ENCODE data around the gene SNORC.
A peak's percentile ranks its signal among the peaks of the same experiment; 100 is the strongest.
"Not testable (repeated sequence)": the region's sequence is repeated elsewhere in the genome, so short reads cannot be mapped to it uniquely, and the experiment has no call there.

SNORC gene

DNA sequence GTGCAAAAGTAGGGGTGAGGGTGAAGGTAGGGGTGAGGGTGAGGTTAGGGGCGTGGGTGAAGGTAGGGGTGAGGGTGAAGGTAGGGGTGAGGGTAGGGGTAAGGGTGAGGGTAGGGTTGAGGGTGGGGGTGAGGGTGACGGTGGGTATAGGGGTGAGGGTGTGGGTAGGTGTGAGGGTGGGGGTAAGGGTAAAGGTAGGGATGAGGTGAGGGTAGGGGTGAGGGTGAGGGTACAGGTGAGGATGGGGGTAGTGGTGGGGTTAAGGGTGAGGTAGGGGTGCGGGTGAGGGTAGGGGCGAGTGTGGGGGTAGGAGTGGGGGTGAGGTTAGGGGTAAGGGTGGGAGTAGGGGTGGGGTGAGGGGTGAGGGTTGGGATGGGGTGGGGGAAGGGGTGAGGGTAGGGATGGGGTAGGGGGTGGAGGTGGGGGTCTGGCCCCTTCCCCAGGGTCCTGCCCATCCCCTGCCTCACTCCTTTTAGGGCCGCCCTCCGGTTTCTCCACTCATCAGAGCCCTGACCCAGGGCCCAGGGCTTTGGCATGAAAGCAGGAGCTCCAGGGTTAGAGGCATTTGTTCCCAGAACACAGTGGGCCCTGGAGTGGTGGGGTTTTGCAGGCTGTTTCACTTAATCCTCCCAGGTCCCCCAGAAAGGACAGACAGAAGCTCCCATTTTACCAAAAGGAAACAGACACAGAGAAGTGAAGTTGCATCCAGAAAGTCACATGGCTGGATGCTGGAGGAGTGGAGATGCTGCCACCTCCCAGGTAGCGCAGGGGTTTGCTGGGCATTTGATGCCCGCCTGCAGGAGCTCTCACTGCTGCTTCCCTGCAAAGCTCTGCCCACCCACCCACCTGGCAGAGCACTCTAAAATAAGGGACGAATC, 26.9 kb downstream of the SNORC start:
- DNase-seq (ENCODE audit: low read depth, low spot score): no peak

DNA sequence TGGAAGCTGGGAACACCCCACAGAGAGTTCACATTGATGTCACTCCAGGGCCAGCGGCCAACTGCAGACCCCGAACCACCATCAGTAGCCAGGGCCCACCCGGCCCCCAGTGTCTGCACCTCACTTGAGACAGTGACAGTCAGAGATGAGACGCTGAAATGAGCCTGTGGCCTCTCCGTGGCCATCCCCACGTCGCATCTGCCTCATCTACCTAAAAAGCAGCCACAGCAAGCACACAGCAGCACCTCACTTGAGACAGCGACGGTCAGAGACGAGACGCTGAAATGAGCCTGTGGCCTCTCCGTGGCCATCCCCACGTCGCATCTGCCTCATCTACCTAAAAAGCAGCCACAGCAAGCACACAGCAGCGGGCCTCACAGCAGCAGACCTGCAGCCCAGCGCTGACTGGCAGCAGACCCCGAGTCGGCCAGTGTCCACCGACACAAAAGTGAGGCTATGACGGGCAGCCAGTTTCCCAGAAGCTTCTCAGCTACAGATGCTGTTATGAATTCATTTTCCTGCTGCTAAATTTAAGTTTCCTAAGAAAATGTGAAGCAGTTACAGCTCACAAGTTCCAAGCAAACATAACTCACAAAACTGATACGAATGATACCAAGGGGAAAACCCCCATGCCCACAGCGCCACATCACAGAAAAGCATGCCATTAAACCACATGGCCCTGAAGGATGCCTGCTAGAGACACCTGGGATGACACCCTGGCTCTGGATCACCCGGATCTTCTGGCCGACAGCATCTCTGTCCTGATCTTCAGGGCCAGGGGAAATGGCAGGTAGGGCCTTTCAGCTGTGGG, 27.7 kb downstream of the SNORC start:
- no peak for DNase-seq (ENCODE audit: low read depth, low spot score)

DNA sequence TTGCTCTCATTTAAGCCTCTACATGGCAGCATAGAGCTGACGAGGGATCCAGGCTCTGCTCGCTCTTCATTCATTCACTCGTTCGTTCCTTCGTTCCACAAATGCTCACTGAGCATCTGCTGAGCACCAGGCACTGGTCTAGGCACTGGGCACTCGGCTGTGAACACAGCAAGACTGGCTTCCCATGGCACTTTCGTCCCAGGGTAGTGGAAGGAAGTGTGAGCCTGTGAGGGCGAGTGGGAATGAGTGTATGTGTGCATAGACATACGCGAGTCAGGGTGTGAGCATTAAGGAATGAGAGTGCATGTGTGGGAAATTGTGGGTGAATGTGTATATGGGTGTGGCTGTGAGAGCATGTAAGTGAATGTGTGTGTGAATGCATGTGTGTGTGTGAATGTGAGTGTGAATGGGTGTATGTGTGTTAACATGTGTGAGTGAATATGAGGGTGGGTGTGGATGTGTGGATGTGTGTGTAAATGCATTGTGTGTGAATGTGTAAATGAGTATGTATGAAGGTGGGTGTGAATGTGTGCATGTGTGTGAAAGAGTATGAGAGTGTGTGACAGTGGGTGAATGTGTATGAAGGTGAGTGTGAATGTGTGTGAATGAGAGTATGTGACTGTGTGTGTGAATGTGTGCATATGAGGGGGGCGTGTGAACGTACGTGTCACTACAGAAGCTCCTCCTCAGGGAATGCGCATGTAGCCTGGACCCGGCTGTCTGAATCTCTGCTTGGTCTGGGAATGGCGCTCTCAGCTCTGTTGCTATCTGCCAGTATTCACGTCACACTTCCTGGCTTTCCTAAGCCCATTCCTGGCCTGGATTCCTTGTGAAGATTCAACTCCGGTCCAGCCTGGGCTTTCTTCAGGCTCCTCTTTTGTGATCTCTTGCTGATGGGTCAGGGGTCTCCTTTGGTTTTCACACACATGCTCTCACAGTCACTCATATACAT, 28.8 kb downstream of the SNORC start:
- DNase-seq (ENCODE audit: low read depth, low spot score): no peak

- DNase-seq (ENCODE audit: low read depth, low spot score): no peak
Measured at GRCh38 chr2:232900811-232901735, 31.0 kb downstream of the SNORC start.

DNA sequence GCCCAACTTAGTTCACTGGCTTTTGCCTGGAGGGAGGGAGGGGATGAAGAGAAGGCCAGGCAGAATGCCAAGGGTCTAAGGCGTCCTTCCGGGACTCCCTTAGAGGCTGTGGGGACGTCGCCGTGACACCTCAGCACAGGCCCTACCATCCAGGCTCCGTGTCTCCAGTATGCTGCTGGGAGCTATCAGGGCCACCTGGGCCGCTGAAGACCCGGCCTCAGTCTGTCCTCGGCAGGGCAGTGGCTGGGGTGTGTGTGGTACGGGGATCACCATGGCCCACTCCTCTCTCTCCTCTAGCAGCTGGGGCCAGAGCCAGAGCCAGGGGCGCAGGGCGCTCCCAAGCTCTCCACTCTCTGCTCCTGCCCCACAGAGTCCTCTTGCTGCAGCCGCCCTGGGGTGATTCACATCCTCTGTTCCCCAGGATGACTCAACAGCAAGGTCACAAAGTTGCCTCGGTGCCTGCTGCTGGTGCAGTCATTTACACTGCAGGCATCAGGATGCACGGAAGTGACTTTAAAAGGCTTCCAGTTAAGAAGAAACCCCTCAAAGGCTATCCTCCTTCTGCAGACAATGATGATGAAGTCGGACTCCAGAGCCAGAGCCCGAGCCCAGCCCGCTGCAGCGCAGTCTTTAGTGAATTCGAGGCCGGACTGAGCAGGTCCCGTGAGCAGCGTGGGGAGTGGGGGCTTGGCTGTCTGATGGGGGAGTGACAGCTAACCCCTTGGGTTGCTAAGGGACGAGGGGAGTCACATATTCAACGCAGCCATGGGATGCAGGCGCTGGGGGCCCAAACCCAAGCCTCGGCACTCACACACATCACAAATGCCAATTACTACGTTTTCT, 31.9 kb downstream of the SNORC start:
- DNase-seq (ENCODE audit: low read depth, low spot score): peak; percentile 80

DNA sequence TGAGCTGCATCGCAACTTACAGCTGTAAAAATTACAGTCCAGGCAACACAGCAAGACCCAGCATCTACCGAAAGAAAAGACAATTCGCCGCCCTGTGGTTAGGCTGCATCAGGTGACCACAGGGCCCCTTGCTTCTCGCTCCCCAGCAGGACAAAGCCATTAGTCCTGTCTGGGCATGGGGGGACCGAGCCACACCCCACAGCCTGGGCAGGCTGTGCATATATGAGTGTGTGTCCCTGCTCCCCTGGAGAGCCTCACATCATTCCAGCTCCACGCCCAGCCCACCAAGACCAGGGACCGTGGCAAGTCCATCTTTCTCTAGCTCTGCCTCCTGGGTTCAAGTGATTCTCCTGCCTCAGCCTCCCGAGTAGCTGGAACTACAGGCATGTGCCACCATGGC, 33.9 kb downstream of the SNORC start:
- no peak for DNase-seq (ENCODE audit: low read depth, low spot score)

DNA sequence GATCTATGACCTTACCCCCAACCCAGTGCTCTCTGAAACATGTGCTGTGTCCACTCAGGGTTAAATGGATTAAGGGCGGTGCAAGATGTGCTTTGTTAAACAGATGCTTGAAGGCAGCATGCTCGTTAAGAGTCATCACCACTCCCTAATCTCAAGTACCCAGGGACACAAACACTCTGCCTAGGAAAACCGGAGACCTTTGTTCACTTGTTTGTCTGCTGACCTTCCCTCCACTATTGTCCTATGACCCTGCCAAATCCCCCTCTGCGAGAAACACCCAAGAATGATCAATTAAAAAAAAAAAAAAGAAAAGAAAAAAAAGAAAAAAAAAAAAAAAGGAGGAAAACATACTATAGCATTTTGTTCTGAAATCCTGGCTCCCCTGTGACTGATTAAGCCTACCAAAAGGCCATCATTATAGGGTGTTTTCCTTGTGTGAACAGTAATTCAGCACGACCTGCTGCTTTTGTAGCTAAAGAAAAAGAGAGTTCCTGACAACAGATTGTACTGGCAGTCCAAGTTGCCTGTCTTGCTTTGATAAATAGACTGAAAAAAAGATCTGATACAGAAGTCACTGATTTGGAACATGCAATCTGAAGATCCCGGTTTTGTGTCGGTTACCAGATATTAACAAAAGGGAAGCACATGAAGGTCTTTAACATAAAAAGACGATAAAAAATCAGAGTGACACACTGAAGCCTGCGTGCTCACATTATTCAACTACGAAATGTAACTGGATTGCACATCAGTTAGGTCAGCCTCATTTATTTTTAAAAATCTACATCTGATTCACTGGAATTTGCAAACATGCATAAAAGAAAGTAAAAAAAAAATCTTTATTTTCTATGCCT, 37.0 kb downstream of the SNORC start:
- not testable (repeated sequence) for DNase-seq (ENCODE audit: low read depth, low spot score)

DNA sequence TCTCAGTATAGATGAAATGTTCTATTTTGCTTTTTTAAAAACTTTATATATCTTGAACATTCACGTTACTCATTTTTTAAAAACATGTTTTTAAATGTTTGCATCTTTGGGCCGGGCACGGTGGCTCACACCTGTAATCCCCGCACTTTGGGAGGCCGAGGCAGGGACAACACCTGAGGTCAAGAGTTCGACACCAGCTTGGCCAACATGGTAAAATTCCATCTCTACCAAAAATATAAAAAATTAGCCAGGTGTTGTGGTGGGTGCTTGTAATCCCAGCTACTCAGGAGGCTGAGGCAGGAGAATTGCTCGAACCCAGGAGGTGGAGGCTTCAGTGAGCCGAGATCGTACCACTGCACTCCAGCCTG, 37.6 kb downstream of the SNORC start:
- DNase-seq (ENCODE audit: low read depth, low spot score): not testable (repeated sequence)

DNA sequence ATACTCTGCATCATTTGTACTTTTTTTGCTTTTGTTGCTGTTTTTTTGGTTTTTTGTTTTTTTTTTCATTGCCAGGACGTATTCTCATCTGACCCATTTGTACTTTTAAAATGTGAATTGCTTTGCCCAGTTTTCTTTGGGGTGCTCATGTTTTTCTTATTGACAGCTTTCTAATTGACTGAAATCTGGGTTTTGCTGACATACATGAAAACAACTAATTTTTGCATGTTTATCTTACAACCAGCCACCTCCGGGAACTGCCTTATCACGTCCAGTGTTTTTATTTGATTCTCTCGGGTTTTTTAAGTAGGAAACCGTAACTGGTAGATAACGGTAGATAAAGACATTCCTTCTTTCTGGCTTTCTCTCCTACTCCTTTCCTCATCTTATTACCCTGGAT, 38.6 kb downstream of the SNORC start:
- DNase-seq (ENCODE audit: low read depth, low spot score): no peak

DNA sequence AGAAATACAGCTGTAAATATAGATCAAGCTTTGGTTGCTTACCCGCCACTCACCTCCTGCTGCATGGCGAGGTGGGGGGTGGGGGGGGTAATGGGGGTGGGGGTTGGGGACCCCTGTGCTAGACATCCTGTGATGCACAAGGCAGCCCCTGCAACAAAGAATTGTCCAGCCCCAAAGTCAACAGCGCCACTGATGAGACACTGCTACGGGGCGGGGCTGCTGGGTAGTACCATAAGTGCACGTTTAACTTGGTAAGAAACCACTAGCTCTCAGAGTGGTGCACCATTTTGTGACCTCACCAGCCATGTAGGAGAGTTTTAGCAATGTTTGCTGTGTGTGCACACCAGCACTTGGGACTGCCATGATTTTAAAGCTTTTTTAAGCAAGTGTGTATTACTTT, 40.3 kb downstream of the SNORC start:
- DNase-seq (ENCODE audit: low read depth, low spot score): no peak

GRCh38 chr2:232911712-232912277, 41.7 kb downstream of the SNORC start:
- no peak for DNase-seq (ENCODE audit: low read depth, low spot score)

- no peak for DNase-seq (ENCODE audit: low read depth, low spot score)
Measured at GRCh38 chr2:232913903-232914302, 43.8 kb downstream of the SNORC start.

- DNase-seq (ENCODE audit: low read depth, low spot score): no peak
Measured at GRCh38 chr2:232919141-232919540, 49.1 kb downstream of the SNORC start.

GRCh38 chr2:232920055-232920454, 50.0 kb downstream of the SNORC start:
- no peak for DNase-seq (ENCODE audit: low read depth, low spot score)

- DNase-seq (ENCODE audit: low read depth, low spot score): no peak
Measured at GRCh38 chr2:232920760-232921159, 50.7 kb downstream of the SNORC start.

- no peak for DNase-seq (ENCODE audit: low read depth, low spot score)
Measured at GRCh38 chr2:232924433-232924832, 54.4 kb downstream of the SNORC start.

GRCh38 chr2:232925153-232925820, 55.2 kb downstream of the SNORC start:
- no peak for DNase-seq (ENCODE audit: low read depth, low spot score)

DNA sequence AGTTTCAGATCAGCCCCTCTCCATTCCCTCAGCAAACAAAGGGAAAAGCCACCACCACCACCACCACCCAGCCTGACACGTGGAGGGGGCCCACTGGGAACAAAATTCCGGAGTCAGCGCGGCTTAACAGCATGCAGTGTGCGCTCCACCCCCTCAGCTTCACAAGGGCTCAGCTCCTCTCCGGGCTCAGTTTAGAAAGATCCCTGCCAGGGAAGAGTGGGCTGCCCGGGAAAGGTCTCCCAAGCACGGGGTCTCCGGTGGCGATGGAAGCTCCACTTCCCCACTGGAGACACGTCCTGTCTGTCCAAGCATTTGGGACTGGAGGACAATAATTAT, 55.7 kb downstream of the SNORC start:
- no peak for DNase-seq (ENCODE audit: low read depth, low spot score)

Data from brain pericyte (primary cell).